Fibroblast of lung (primary cell): ENCODE results near the gene ZNF649. TPM values are rescaled to one million over a fixed set of nuclear protein-coding genes. Genes with fewer than 3 reads are reported as not detected.

Experiments used
- DNase-seq, 2 donors: peaks; one replicate each; pipeline versions ENCODE4 v3.0.0 to v3.0.0-alpha.2; 2010; ENCODE audit warnings: low read depth in 2 of 2
- H2AFZ ChIP-seq: 2 replicates; pipeline ENCODE4 v1.5.1; 2012; ENCODE audit warnings: low read length, control low read depth, inconsistent platforms
- H3K27ac ChIP-seq: 2 replicates; pipeline ENCODE4 v1.5.1; 2011; ENCODE audit warnings: low read length, control low read depth; ENCODE audit not compliant: insufficient read depth
- H3K27me3 ChIP-seq: 2 replicates; pipeline ENCODE4 v1.5.1; 2011; ENCODE audit warnings: mild to moderate bottlenecking, low read length; ENCODE audit not compliant: control insufficient read depth, insufficient read depth
- H3K36me3 ChIP-seq: 2 replicates; pipeline ENCODE4 v1.5.1; 2011; ENCODE audit warnings: low read length; ENCODE audit not compliant: control insufficient read depth, insufficient read depth
- H3K4me1 ChIP-seq: 2 replicates; pipeline ENCODE4 v1.5.1; 2011; ENCODE audit warnings: low read length; ENCODE audit not compliant: control insufficient read depth, insufficient read depth; ENCODE audit errors: extremely low read depth
- H3K4me2 ChIP-seq: 2 replicates; pipeline ENCODE4 v1.5.1; 2011; ENCODE audit warnings: low read length, control low read depth; ENCODE audit not compliant: insufficient read depth; ENCODE audit errors: extremely low read depth
- H3K4me3 ChIP-seq, 4 experiments: fragments of 200-600 bp in 1 of 4; sonication (generic) in 1 of 4; replicated peaks in 1 of 4; 2 replicates each; pipeline ENCODE4 v1.5.1; 2011 to 2016; ENCODE audit warnings: low read length in 4 of 4, low read depth in 3 of 4, mild to moderate bottlenecking in 3 of 4, control low read depth in 2 of 4, inconsistent platforms in 1 of 4, mixed read lengths in 1 of 4; ENCODE audit not compliant: insufficient read depth in 1 of 4; ENCODE audit errors: control extremely low read depth in 1 of 4
- H3K79me2 ChIP-seq: 2 replicates; pipeline ENCODE4 v1.5.1; 2012; ENCODE audit warnings: mild to moderate bottlenecking, low read length, inconsistent platforms; ENCODE audit not compliant: control insufficient read depth, insufficient read depth
- H3K9ac ChIP-seq: 2 replicates; pipeline ENCODE4 v1.5.1; 2011; ENCODE audit warnings: mild to moderate bottlenecking, low read length, control low read depth; ENCODE audit not compliant: insufficient read depth
- H3K9me3 ChIP-seq: 2 replicates; pipeline ENCODE4 v1.5.1; 2012; ENCODE audit warnings: low read depth, low read length; ENCODE audit not compliant: control insufficient read depth, insufficient read depth
- H4K20me1 ChIP-seq: 2 replicates; pipeline ENCODE4 v1.5.1; 2011; ENCODE audit warnings: low read length; ENCODE audit not compliant: control insufficient read depth, insufficient read depth; ENCODE audit errors: extremely low read depth
- CTCF ChIP-seq, 2 donors: IDR thresholded peaks in 1 of 2; conservative IDR thresholded peaks in 1 of 2; 1 replicate in 1 of 2; 2 replicates in 1 of 2; pipeline ENCODE4 v1.5.1; 2011 to 2012; ENCODE audit warnings: low read length in 2 of 2, control low read depth in 1 of 2, inconsistent platforms in 1 of 2, low read depth in 1 of 2, mild to moderate bottlenecking in 1 of 2
- EZH2 ChIP-seq: IDR thresholded peaks from 2 replicates; pipeline ENCODE4 v1.5.1; 2012; ENCODE audit warnings: low read length, control low read depth, mild to moderate bottlenecking; ENCODE audit errors: missing control alignments
- polyA plus RNA-seq, 2 donors: library from polyadenylated mRNA; depleted of rRNA in 1 of 2; stranded (reverse) in 1 of 2; unstranded in 1 of 2; fragments of >200 nt; gene quantifications; 2 replicates each; pipeline ENCODE4 v1.2.1, GENCODE V29; 2011 to 2012; ENCODE audit warnings: missing spikeins in 1 of 2
- total RNA-seq: library from RNA; depleted of rRNA; stranded (reverse); fragments of >200 nt; gene quantifications from 2 replicates; pipeline ENCODE4 v1.2.1, GENCODE V29; 2014

ZNF649 gene
- total and polyA plus RNA-seq, 2 donors (not counting 1 experiment from before 2014, with no cell fraction given), result 4.6 to 6.9 TPM

GRCh38 chr19:51884713-51885112, 20.1 kb downstream of the ZNF649 start:
- DNase-seq, result no peak
- TF ChIP-seq EZH2 (no peak), CTCF (conservative IDR thresholded peaks at IDR 0.05 in 1 of 2, IDR thresholded peaks at IDR 0.05 in 1 of 2; ENCODE audit: low read depth in 1 of 2, low read length in 2 of 2) (no peak)
- no peak overlapping the region for H3K27ac ChIP-seq
- H3K27me3 ChIP-seq, result no peaks in the 10 kb centered on the region
- no peak overlapping the region for H2AFZ ChIP-seq
- no peak overlapping the region for H3K9ac ChIP-seq
- H3K4me2 ChIP-seq, result no peak overlapping the region
- no peaks in the 10 kb centered on the region for H4K20me1 ChIP-seq
- H3K4me1 ChIP-seq, result no peaks in the 10 kb centered on the region
- H3K79me2 ChIP-seq, result no peaks in the 10 kb centered on the region
- H3K4me3 ChIP-seq, result no peak overlapping the region
- no peaks in the 10 kb centered on the region for H3K9me3 ChIP-seq
- no peaks in the 10 kb centered on the region for H3K36me3 ChIP-seq

GRCh38 chr19:51882518-51882917, 22.3 kb downstream of the ZNF649 start:
- Histone ChIP-seq H3K27me3 (no peaks in the 10 kb centered on the region), H3K4me3 (no peak overlapping the region), H3K4me2 (no peak overlapping the region), H3K4me1 (no peaks in the 10 kb centered on the region), H4K20me1 (no peaks in the 10 kb centered on the region), H3K27ac (no peak overlapping the region), H3K79me2 (no peaks in the 10 kb centered on the region), H2AFZ (no peak overlapping the region), H3K36me3 (no peaks in the 10 kb centered on the region), H3K9ac (no peak overlapping the region), H3K9me3 (no peaks in the 10 kb centered on the region)
- DNase-seq, result no peak
- TF ChIP-seq CTCF (conservative IDR thresholded peaks at IDR 0.05 in 1 of 2, IDR thresholded peaks at IDR 0.05 in 1 of 2; ENCODE audit: low read depth in 1 of 2, low read length in 2 of 2), result no peak
- TF ChIP-seq EZH2, result no peak

GRCh38 chr19:51873097-51873496, 31.7 kb downstream of the ZNF649 start:
- TF ChIP-seq EZH2, result no peak
- no peak overlapping the region for H3K27ac ChIP-seq
- no peaks in the 10 kb centered on the region for H3K36me3 ChIP-seq
- H3K4me3 ChIP-seq, result no peak overlapping the region
- no peak overlapping the region for H3K4me2 ChIP-seq
- no peak overlapping the region for H2AFZ ChIP-seq
- H3K9me3 ChIP-seq, result no peaks in the 10 kb centered on the region
- H3K79me2 ChIP-seq, result no peaks in the 10 kb centered on the region
- DNase-seq, result no peak
- H3K9ac ChIP-seq, result no peak overlapping the region
- no peaks in the 10 kb centered on the region for H4K20me1 ChIP-seq
- no peaks in the 10 kb centered on the region for H3K27me3 ChIP-seq
- no peaks in the 10 kb centered on the region for H3K4me1 ChIP-seq
